ENCODE results near the gene PLCH1.

- TF ChIP-seq, protein P1, sequence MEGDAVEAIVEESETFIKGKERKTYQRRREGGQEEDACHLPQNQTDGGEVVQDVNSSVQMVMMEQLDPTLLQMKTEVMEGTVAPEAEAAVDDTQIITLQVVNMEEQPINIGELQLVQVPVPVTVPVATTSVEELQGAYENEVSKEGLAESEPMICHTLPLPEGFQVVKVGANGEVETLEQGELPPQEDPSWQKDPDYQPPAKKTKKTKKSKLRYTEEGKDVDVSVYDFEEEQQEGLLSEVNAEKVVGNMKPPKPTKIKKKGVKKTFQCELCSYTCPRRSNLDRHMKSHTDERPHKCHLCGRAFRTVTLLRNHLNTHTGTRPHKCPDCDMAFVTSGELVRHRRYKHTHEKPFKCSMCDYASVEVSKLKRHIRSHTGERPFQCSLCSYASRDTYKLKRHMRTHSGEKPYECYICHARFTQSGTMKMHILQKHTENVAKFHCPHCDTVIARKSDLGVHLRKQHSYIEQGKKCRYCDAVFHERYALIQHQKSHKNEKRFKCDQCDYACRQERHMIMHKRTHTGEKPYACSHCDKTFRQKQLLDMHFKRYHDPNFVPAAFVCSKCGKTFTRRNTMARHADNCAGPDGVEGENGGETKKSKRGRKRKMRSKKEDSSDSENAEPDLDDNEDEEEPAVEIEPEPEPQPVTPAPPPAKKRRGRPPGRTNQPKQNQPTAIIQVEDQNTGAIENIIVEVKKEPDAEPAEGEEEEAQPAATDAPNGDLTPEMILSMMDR (IDR thresholded peaks at IDR 0.05) = no peak
- TF ChIP-seq EZH2 (IDR thresholded peaks at IDR 0.05; ENCODE audit: borderline replicate concordance, insufficient read depth, low read depth, low read length, poor library complexity, severe bottlenecking) = no peak
Observed at GRCh38 chr3:155409336-155409735, 335.5 kb downstream of the PLCH1 start.

All from B cell (primary cell).